ENCODE results near the gene SKP1. TPM values are rescaled to one million over a fixed set of nuclear protein-coding genes. Genes with fewer than 3 reads are reported as not detected.

SKP1 gene
- total RNA-seq, 1 donor: 145 TPM

DNA sequence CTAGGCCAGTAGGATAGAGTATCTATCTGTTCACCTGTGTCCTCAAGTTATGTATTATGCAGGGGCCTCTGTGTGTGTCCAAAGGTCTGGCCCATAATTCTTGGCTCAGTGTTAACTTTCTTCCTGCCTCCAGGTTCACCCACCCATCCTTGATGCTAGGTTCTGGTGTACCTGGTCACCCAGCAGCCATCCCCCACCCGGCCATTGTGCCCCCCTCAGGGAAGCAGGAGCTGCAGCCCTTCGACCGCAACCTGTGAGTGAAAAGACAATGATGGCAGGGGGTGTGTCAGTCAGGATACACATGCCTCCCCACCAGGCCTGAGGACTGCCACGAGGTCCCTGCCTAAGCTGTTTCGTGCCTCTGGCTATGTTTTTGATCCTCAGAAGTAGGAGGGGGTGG lies 34.7 kb downstream of the SKP1 start:
- peaks cover 58% of the 10 kb centered on the region for H3K36me3 ChIP-seq (ENCODE audit: insufficient read depth, low read length)
- peaks cover 64% of the 10 kb centered on the region for H4K20me1 ChIP-seq (ENCODE audit: insufficient read depth, low read length)
- H3K79me2 ChIP-seq (ENCODE audit: insufficient read depth, low read length): peaks cover 65% of the 10 kb centered on the region

DNA sequence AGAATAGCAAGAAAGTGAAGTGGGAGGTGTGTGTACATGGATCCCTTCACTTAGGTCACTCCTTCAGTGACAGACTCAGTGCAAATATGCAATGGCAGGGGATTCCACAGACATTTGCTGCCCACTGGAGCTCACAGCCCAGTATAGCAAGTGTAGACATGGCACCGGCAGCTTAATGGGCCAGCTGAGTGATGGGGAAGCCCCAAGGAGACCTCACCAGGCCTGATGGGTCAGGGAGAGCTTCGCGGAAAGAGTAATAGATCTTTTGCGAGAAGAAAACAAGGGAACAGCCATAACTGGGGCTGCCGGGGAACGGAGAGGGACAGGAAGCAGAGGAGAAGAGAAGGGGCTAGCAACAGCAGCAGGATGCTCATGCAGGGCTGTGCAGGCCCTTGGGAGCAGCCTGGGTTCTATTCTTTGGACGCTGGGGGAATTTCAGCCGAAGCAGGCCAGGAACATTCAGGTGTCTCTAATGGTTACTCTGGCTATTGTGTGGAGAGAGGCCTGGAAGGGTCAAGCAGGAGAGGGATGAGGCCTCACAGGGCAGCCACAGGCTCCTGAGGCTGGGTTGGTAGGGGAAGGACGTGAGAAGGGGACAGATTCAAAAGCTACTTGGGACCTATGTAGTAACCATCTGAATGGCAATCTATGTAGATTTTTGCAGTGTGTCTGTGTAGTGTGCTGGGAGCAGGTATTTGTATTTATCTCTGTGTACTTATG lies 35.3 kb downstream of the SKP1 start:
- peak; percentile 13 for DNase-seq (ENCODE audit: insufficient read length, low spot score, missing footprints)
- Histone ChIP-seq H3K27me3 (ENCODE audit: insufficient read depth, low read length) (no peaks in the 10 kb centered on the region), H3K9me3 (ENCODE audit: low read depth, low read length) (no peaks in the 10 kb centered on the region), H3K27ac (ENCODE audit: low read depth, low read length) (no peak overlapping the region), H3K4me1 (ENCODE audit: insufficient read depth, low read length) (peaks cover 24% of the 10 kb centered on the region), H2AFZ (ENCODE audit: low read length) (no peak overlapping the region), H3K36me3 (ENCODE audit: insufficient read depth, low read length) (peaks cover 60% of the 10 kb centered on the region), H3K4me3 (ENCODE audit: insufficient read depth, low read length) (no peak overlapping the region), H3K79me2 (ENCODE audit: insufficient read depth, low read length) (peaks cover 64% of the 10 kb centered on the region), H4K20me1 (ENCODE audit: insufficient read depth, low read length) (peaks cover 63% of the 10 kb centered on the region), H3K4me2 (ENCODE audit: insufficient read depth, low read length) (no peak overlapping the region)
- TF ChIP-seq, protein P1, sequence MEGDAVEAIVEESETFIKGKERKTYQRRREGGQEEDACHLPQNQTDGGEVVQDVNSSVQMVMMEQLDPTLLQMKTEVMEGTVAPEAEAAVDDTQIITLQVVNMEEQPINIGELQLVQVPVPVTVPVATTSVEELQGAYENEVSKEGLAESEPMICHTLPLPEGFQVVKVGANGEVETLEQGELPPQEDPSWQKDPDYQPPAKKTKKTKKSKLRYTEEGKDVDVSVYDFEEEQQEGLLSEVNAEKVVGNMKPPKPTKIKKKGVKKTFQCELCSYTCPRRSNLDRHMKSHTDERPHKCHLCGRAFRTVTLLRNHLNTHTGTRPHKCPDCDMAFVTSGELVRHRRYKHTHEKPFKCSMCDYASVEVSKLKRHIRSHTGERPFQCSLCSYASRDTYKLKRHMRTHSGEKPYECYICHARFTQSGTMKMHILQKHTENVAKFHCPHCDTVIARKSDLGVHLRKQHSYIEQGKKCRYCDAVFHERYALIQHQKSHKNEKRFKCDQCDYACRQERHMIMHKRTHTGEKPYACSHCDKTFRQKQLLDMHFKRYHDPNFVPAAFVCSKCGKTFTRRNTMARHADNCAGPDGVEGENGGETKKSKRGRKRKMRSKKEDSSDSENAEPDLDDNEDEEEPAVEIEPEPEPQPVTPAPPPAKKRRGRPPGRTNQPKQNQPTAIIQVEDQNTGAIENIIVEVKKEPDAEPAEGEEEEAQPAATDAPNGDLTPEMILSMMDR (IDR thresholded peaks at IDR 0.05; ENCODE audit: extremely low read depth, low read depth, low read length): peak; percentile 37

More for the DNA sequence above, 34.7 kb downstream of the SKP1 start:
- Histone ChIP-seq H3K27ac (ENCODE audit: low read depth, low read length) (no peak overlapping the region), H3K9me3 (ENCODE audit: low read depth, low read length) (no peaks in the 10 kb centered on the region), H3K4me1 (ENCODE audit: insufficient read depth, low read length) (peaks cover 27% of the 10 kb centered on the region), H3K27me3 (ENCODE audit: insufficient read depth, low read length) (no peaks in the 10 kb centered on the region), H2AFZ (ENCODE audit: low read length) (no peak overlapping the region), H3K4me3 (ENCODE audit: insufficient read depth, low read length) (no peak overlapping the region), H3K4me2 (ENCODE audit: insufficient read depth, low read length) (no peak overlapping the region)
- TF ChIP-seq, protein P1 (IDR thresholded peaks at IDR 0.05; ENCODE audit: extremely low read depth, low read depth, low read length): no peak
- no peak for DNase-seq (ENCODE audit: insufficient read length, low spot score, missing footprints)

DNA sequence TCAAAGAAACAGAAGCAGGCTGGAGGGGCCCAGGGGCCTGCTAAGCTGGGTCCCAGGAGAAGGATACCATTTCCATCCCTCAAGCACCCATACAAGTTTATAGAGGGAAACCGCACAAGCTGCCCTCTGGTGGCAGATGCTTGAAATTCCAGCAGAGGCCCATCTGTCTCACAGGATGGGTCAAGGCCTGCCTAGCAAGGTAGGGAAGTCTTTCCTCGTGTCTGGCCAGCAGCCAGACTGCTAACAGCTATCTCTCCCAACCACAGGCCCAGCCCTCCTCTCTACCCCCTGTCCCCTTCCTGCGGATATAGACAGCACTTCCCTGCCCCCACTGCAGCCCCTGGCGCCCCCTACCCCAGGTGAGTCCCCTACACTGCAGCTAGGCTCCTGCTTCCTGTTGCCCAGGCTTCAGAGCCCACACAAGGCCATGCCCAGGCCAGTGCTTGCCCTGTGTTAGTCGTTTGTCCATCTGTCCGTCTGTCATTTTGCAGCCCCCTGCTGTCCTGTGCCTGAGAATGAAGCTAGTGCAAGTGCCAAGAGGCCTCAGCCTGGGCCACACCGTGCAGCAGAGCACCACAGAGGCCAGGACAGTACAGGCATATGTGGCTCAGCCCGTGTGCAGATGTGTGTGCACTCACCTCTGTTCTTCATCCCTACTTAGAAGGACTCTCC lies 36.1 kb downstream of the SKP1 start:
- Histone ChIP-seq H3K4me1 (ENCODE audit: insufficient read depth, low read length) (peaks cover 24% of the 10 kb centered on the region), H3K36me3 (ENCODE audit: insufficient read depth, low read length) (peaks cover 61% of the 10 kb centered on the region), H4K20me1 (ENCODE audit: insufficient read depth, low read length) (peaks cover 61% of the 10 kb centered on the region), H3K27ac (ENCODE audit: low read depth, low read length) (peak overlapping the region; percentile 18), H3K79me2 (ENCODE audit: insufficient read depth, low read length) (peaks cover 69% of the 10 kb centered on the region), H2AFZ (ENCODE audit: low read length) (no peak overlapping the region), H3K4me3 (ENCODE audit: insufficient read depth, low read length) (no peak overlapping the region), H3K27me3 (ENCODE audit: insufficient read depth, low read length) (no peaks in the 10 kb centered on the region), H3K4me2 (ENCODE audit: insufficient read depth, low read length) (no peak overlapping the region), H3K9me3 (ENCODE audit: low read depth, low read length) (no peaks in the 10 kb centered on the region)
- DNase-seq (ENCODE audit: insufficient read length, low spot score, missing footprints): peak; percentile 83
- TF ChIP-seq, protein P1 (IDR thresholded peaks at IDR 0.05; ENCODE audit: extremely low read depth, low read depth, low read length): peak; percentile 85

DNA sequence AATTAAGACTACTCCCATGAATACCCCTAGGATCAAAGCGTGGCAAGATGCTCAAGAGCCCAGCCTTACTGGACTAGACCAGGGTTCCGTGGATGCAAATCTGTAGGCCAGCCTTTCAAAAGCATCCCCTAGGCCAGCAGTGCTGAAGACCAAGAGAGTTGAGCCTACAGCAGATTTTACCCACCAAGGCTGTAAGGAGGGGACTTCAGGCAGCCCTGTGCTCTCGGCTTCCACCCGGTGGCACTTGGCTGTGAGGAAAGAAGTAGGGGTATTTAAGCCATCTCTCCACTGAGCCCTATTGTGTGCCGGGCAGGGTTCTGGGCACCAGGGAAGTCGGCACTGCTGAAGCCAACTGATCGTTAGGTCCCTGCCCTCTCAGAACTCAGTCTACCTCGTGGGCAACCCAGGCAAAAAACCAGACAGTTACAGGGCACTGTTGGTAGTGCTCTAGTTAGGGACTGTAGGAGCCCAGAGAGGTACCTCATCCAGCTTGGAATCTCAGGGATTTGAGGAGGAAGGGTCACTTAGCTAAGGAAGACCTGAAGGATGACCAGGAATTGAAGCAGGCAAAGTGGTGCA lies 36.8 kb downstream of the SKP1 start:
- H3K36me3 ChIP-seq (ENCODE audit: insufficient read depth, low read length): peaks cover 60% of the 10 kb centered on the region
- H3K4me1 ChIP-seq (ENCODE audit: insufficient read depth, low read length): peaks cover 24% of the 10 kb centered on the region
- H4K20me1 ChIP-seq (ENCODE audit: insufficient read depth, low read length): peaks cover 58% of the 10 kb centered on the region
- no peaks in the 10 kb centered on the region for H3K27me3 ChIP-seq (ENCODE audit: insufficient read depth, low read length)
- H3K9me3 ChIP-seq (ENCODE audit: low read depth, low read length): no peaks in the 10 kb centered on the region
- DNase-seq (ENCODE audit: insufficient read length, low spot score, missing footprints): peak; percentile 29
- H3K4me2 ChIP-seq (ENCODE audit: insufficient read depth, low read length): no peak overlapping the region
- no peak overlapping the region for H2AFZ ChIP-seq (ENCODE audit: low read length)
- H3K27ac ChIP-seq (ENCODE audit: low read depth, low read length): peak overlapping the region; percentile 81
- no peak overlapping the region for H3K4me3 ChIP-seq (ENCODE audit: insufficient read depth, low read length)
- peaks cover 68% of the 10 kb centered on the region for H3K79me2 ChIP-seq (ENCODE audit: insufficient read depth, low read length)
- TF ChIP-seq, protein P1 (IDR thresholded peaks at IDR 0.05; ENCODE audit: extremely low read depth, low read depth, low read length): no peak
